HG02798 (cell line): ENCODE data around the gene SLC35F1.
"Not testable (repeated sequence)": the region's sequence is repeated elsewhere in the genome, so short reads cannot be mapped to it uniquely, and the experiment has no call there.

Experiments used
- ATAC-seq: cut with Tn5 transposase; IDR thresholded peaks from one replicate; pipeline ENCODE4 v1.9.1; 2021; ENCODE audit warnings: mild to moderate bottlenecking; ENCODE audit not compliant: unreplicated experiment, poor library complexity

Gene SLC35F1

DNA sequence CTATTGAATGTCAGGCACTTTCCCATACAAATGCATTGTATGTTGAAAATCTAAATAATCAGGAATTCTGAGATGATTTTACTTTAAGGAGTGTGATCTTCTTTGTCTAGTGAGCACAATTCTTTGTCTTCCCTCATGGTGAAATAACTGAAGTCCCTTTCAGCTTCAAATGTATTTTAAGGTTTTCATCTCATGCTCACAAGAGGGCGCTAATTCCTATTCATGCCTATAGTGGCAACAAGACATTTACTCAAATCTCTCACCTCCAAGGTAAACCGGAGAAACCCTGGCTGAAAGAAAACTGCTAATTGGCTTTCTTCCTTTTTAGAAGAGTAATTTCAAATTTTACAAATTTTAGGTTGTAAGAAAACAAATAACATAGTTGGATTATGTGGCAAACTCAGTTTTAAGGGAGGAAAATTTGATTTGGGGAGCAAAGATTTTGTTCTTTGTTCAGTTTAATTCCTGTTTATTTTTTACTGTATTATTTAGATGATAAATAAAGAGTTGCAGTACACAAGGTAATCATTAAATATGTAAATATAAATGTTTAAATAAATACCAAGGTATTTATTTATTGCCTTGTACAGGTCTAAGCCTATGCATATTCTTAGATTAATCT is 69.1 kb downstream of the SLC35F1 start:
- ATAC-seq = peak; percentile 70

DNA sequence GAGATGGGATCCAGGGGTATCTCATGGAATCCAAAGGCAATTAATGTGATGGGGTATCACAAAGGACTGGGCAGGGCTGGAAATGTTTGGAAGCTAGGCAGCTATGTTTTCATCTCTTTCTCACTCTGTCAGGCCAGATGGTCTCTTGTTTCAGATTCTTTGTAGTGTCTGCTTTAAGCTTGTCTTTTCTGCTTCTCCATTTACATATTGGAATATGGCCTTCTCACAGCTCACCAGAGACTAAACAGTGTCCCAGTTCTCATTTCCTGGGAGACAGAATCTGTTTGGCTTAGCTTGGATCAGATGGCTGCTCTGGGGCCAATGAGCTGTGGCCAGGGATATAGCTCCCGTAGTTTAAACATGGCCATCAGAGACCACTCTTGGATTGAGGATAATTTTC is 78.9 kb downstream of the SLC35F1 start:
- ATAC-seq = no peak

DNA sequence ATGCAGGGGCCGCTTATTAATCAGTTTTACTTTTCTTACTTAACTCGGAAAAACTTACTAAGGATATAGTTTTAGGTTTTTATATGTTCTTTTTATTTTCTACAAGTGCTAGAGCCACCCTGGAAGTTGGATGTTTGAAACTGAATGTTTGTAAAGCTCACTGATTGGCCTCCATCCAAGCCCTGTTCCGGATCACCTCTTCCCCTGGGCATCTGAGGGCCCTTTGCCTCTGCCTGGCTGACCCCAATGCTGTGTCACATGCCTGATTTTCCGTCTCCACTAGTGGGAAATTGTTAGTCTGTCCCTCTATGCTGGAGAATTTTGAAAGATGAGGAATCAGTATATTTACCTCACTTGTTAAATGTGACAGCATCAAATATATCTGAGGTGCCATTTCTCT is 79.3 kb downstream of the SLC35F1 start:
- no peak for ATAC-seq

DNA sequence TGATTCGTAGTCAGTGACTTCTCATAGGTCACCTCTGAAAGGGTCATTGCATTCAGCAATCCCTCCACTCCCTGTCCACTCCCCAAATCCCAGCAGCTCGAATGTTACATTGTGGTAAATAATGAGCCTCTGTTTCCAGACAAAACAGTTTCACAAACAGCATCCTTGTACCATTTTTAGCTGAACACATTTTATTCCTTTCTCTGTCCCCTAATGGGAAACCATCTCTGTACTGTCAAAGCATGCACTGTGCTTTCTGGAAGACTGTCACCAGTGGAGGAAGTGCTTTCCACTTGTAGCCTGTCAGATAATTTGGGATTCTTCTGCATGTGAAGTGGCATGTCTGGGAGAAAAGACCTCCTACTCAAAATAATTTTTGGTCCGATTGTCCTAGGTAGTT is 82.0 kb downstream of the SLC35F1 start:
- no peak for ATAC-seq

DNA sequence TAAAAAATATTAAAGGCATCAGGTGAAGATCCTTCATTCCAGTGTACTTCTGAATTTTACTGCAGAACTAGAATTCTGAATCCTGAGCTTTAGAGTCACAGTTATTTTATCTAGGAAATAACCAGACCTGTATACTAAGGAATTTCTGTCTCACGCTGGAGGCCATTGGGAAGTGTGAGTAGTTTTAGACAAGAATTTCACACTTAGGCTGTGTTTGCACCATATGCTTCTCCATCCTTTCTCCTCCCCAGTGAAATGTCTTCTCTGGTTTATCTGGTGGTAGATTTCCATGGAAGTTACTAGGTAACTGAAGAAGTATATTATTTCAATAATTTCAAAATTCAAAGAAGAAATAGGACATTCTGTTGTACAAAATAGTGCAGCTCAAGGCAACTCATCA is 83.1 kb downstream of the SLC35F1 start:
- no peak for ATAC-seq

DNA sequence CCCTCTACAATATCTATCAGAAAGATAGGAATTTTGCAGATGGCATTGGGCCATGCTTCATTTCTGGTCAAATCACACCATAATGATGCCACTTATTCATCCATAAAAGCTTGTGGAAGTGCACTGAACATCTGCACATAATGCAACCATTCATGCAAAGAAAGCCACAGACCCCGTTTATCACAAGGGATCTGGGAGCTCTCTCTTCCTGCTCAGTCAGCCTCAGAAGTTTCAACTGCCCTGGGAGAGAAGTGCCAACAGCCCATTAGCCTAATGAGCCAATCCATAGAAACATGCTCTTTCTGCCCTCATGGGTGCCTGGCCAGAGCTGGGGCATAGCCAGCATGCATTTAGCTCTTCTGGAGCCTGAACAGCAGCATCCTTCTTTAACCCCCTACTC is 85.8 kb downstream of the SLC35F1 start:
- no peak for ATAC-seq

DNA sequence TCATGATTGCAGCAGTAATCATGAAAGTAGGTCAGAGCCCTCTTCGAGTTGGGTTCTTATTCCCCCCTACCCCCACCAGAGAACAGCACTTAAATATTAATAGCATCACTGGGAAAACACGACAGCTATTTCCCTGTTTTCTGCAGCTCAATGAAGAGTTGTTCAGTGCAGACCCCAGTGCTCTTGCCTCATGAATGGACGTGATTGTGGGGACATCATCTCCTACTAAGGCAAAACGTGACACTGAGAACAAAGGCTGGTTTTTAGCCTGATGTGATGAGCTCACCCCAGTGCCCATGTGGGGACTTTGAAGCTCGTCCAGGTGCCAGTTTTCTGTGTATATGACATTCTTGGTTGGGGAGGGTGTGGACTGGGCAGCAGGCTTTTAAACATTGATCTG is 105.9 kb downstream of the SLC35F1 start:
- no peak for ATAC-seq

DNA sequence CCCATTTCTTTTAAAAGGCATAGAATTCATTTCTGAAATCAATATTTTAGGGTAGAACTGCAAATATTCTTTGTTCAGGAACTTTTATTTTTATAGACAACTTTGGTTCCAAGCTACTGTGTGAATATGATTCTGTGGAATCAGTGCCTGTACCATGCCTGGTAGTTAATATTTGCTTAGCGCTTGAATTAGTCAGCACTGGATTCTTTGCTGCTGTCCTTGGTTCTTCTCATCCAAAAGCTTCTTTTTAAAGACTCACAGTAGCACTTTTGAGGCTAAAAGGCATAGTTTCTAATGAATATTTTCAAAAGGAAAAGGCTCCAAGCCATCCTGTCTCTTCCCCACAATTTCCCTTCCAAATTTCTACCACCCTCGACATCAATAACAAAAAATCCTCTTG is 109.5 kb downstream of the SLC35F1 start:
- ATAC-seq = no peak

DNA sequence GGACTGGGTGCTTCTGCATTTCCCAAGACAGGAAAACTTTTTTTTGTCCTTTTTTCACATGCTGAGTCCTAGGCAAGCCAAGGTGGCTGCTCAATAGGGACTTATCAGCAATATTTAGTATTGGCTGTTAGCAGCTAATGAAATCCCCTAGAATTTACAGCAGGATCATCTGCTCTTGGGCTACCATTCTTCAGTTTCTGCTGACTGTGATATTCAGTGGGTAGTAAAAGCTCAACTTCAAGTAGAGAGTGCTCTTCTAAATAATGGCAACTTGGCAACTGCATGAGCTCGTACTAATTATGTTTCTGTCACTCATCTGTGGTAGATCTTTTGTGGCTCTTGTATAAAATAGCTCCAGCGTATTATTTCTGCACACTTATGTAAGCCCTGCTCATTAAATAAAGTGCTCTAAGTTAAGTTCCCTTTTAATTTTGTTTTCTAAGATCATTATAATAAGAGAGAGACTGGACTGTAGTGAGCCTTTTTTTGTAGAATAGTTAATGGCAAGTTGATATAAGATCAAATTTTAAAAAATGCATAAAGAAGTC is 110.3 kb downstream of the SLC35F1 start:
- no peak for ATAC-seq

DNA sequence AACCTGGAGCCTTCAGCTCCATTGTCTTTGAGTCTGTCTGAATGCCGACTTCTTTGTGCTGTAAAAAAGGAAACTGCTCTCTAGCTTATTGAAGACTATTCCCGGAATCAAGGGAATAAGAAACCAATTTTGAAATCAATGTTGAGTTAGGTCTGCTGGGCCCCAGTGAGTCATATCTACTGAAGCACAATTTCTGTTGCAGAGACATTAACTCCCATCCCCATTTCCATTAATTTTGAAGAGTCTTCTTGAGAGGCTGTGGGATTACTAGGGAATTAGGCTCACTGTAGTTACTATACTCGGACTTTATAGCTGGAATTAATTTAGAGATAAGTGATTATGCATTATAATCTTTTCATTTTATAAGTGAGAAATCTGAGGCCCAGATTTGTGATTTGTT is 116.7 kb downstream of the SLC35F1 start:
- no peak for ATAC-seq

DNA sequence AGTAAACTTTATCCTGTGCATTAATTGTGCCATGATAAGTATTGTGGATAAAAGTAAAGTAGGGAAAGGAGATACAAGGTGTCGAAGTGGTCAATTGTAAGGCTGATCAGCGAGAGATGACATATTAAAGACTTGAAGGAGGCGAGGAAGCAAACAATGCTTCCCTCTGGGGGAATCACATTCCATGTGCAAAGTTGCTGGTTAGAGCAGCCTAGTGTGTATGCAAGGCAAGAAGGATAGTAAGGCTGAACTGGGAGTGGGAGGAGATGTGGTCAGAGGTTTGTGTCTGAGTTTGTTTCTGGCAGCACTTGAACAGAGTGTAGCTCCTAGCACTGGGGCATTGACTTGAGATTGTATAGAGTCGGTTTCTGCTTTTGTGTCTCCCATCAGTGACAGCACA is 122.9 kb downstream of the SLC35F1 start:
- no peak for ATAC-seq

DNA sequence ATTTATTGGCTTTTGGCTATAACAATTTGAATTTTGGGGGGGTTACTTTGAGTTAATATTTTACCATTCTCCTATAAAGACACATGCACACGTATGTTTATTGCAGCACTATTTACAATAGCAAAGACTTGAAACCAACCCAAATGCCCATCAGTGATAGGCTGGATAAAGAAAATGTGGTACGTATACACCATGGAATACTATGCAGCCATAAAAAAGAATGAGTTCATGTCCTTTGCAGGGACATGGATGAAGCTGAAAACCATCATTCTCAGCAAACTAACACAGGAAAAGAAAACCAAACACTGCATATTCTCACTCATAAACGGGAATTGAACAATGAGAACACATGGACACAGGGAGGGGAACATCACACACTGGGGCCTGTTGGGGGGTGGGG is 130.4 kb downstream of the SLC35F1 start:
- ATAC-seq = not testable (repeated sequence)

DNA sequence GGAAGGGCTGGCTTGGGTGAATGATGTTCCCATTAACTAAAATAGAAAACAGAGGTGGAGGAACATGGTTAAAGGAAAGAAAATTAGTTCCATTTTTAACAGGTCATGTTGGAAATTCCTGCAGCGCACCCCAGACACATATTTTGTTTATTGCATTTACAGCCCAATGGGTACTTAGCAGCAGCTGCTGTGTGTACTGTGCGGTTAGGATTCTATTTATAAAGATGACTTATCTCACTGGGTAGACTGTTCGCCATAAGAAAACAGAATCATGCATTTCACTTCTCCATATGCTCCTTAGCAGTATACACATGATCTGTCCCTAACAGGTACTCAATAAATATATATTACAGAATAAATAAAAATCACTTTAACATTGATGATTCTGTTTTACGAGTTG is 135.8 kb downstream of the SLC35F1 start:
- no peak for ATAC-seq

DNA sequence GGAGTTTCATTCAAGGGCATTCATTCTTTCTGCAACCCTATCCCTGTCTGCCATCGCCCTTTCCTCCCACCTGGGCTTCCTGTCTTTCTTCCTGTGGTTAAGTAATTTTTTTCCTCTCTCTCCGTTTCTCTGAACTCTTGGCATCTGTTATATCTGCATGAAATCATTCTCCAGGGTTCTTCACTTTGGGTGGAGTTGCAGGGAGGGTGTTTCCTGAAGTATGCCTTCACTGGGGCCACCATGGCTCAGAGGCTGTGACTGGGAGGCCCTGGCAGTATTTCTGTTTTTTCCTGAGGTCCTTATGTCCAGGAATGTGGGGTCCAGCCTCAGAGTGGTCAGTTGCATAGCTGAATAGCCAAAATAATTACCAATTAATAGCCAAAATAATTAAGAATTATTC is 137.2 kb downstream of the SLC35F1 start:
- ATAC-seq = no peak

DNA sequence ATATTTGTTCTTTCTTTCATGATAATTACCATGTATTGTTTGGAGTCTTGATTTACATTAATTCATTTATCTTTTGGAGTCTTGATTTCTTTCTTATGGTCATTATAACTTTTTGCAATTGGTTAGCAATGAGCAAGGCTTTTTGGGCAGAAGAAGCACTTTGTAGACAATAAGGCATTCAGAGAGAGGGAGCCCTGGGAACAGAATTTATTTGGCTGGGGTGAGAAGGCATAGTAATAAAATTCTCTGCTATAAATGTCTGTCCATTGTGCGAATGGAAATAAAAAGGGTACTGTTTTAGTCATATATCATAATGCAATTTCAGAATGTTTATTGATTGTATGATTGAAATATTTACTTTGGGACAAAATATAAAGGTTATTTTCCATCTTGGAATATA is 147.0 kb downstream of the SLC35F1 start:
- ATAC-seq = no peak

DNA sequence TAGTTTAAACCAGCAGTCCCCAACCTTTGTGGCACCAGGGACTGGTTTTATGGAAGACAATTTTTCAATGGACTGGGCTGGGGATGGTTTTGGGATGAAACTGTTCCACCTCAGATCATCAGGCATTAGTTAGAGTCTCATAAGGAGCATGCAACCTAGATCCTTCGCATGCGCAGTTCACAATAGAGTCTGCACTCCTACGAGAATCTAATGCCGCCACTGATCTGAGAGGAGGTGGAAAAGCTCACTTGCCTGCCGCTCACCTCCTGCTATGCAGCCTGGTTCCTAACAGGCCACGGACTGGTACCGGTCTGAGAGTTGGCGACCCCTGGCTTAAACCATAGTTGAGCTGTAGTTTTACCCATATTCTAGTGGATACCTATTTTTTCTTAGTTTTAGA is 154.6 kb downstream of the SLC35F1 start:
- ATAC-seq = no peak

DNA sequence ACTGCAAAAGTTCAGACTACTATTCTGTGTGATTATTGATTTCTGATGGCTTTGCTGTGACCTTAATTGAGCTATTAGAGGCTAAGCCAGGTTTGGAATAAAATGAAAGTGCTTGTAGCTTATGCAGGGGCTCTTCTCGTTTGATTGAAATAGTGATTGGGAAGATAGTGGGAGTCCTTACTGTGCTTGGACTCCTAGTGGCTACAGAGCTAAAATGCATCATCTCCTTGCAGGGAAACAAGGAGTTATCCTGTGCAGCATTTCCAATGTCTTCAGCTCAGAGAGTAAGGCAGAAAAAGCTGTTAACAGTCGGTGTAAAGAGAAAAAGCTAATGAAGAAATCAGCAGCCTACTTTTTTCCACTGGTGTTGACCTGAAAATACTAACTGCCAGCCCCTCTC is 173.5 kb downstream of the SLC35F1 start:
- ATAC-seq = no peak

DNA sequence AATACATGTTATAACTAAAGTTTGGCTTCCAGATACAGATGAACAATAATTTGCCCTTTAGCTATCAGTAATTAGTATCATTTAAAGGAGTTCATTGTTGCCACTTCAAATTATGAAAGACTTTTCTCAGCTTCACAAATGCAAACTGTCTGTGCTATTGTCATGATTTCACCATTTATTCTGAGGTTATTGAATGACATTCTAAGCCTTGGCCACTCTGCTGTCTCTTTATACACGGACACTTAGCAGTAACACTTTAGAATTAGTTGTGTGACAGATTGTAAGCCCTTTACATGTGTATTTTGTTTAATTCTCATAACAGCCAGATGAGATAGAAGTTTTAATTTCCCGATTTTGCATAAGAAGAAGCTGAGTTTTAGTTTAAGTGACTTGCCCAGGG is 176.6 kb downstream of the SLC35F1 start:
- ATAC-seq = no peak

DNA sequence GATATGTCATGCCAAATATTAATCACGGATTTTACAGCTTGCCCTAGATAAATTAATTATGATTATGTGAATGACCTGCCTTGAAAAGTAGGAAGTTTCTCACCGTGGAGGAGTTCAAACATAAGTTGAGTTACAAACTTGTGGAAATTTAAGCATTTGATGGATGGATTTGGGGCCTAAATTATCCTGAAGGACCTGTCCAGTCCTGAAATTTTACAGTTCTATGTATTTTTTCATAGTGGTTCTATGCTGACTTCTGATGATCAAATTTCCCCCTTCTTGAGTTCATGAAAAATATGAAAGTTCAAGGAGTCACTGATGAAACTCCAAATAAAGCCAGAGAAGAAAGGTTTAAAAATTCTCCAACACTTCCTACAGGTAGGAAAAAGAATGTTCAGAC is 178.6 kb downstream of the SLC35F1 start:
- no peak for ATAC-seq

DNA sequence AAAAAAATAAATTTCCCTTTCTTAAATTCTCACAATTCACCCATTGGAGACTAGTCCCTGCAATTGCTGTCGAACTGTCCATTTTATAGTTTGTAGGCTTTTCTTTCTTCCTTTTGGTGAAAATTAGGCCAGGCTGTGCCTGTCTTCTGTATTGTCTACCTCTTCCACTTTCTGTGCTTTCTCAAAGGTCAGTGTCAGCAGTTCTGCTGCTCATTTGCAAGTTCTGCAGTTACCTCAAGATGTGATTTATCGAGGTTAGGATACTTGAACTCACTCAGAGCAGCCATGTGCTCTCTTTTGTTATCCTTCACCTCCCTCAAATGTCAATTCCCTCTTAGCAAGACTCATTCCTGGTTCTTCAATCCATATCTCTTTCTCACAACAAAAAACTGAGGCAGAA is 179.1 kb downstream of the SLC35F1 start:
- no peak for ATAC-seq

DNA sequence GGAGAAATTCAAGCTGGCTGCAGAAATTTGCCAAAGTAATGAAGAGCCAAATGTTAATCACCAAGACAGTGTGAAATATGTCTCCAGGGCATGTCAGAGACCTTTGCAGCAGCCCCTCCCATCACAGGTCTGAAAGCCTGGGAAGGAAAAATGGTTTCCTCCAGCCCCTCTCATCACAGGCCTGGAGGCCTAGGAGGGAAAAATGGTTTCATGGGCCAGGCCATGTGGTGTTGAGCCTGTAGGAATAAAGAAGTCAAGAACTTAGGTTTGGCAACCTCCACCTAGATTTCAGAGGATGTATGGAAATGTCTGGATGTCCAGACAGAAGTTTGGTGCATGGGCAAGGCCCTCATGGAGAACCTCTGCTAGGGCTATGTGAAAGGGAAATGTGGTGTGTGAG is 185.0 kb downstream of the SLC35F1 start:
- ATAC-seq = no peak

DNA sequence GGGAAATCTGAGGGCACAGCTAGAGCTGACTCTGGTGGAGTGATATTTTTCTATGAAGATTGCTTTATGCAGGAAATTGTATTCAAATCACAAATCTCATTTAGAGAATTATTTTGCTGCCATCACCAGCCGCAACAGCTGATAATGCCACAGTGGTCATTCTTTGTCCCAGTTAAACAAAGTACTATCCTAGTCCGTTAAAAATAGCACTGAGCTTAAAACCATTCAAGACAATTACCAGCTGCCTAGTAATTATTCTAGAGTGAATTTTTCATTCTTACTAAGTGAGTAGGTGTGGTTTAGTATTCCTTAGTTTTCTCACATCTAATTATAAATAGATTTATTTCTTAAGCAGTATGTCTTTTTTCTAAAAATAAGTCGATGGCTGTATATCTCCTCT is 190.5 kb downstream of the SLC35F1 start:
- ATAC-seq = no peak

DNA sequence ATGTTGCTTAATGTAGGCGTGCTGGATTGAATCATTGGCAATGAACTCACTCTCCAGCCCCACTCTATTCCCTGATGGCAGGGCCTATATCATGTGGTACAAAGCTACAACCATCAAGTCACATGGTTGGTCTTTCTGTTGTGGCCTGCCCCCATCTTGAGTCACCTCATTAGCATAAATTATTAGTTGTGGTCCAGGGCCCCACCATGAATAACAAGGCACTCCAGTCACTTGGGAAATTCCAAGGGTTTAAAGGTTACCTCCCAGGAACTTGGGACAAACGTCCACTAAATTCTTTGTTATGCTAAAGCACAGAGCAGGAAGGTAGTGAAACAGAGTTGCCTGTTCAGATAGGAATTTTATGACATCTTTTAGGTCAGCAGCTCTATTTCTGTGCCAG is 193.7 kb downstream of the SLC35F1 start:
- no peak for ATAC-seq
